ENCODE results near the gene CASP5.
A peak's percentile ranks its signal among the peaks of the same experiment; 100 is the strongest.
"Not testable (repeated sequence)": the region's sequence is repeated elsewhere in the genome, so short reads cannot be mapped to it uniquely, and the experiment has no call there.

The CASP5 gene

DNA sequence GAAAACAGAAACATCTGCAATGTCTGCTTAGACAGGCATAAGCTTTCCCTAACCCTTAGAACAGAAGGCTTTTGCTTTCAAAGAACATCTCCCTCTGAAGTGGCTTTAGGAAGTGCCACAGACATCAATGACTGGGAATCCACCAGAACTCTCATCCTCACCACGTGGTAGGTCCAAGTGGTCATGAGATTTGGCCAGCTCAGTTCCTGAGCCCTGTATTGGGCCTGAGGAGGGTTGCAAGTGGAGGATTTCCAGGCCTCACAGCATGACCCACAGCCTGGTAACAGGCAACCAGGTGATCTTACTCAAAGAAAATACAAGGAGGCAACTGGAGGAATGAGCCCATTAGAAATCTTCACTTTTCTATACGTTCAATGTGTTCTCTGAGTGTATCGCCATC, 10.4 kb upstream of the CASP5 start:
- DNase-seq (ENCODE audit: low read depth): no peak

DNA sequence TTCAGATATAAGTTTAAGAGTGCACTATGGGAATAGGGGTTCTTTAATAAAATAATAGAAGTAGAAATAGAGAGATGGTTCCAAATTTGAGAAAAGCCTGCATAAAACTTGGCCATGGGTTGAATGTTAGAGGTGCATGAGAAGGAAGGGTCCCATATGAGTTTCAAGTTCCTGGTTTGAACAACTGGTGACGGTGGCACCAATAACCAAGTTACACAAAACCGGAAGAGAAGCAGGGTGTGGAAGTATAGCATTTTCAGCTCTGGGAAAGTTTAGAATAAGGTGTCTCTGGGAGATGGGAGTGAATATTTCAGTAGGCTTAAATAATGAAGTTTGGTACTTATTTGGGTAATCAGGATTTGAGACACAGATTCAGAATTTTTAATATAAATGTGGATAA, 9.5 kb upstream of the CASP5 start:
- no peak for DNase-seq (ENCODE audit: low read depth)

DNA sequence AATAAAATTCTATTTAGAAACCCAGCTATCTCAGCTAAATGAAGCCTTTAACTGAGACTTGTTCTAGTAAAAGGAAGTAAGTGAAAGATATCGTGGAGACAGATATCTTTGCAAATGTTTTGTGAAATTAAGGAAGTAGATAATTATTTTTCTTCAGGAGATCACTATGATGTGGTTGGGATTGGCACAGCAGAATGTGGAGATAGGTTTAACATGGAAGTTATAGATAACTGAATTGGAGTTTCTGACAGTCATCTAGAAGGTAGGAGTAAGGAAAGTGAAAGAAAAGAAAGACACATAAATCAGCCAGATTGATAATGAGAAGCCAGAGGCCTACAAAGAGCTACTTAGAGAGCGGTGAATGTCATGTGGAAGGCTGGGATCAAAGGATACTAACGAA, 4.7 kb upstream of the CASP5 start:
- no peak for DNase-seq (ENCODE audit: low read depth)

DNA sequence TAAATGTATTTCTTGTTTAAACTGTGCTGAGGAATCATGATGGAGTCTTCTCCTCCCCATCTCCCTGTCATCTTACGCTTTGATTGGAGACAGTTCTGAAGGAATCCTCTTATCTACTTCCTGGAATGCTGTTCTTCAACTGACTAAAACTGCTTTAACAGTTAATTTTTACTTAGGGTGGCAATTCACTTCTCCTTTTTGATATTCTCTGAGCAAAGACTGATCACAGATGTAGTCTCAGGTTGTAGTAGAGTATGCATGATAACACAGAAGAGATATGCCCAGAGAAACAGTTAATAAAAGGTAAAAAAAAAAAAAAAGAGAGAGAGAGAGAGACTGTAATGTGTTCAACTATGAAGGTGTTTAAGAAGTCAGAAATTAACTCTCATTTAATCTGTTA, 1.4 kb upstream of the CASP5 start:
- no peak for DNase-seq (ENCODE audit: low read depth)

DNA sequence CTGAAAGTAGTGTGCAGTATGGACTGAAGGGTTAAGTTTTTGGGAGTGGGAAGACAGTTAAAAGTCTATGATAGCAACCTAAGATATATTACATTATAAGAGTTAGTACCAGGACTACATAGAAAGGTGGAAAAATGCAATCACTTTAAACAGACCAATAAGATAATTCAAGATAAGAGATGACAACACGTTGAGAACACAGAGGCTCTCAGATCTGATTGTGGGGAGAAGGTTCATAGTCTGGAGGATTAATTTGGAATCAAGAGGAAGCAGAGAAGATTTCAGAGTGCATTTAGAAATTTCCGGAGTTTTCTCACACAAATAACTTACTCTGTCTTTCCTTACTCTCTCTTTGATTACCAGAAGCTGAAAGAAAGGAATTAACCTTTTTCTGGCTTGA, 441 bp downstream of the CASP5 start:
- no peak for DNase-seq (ENCODE audit: low read depth)

DNA sequence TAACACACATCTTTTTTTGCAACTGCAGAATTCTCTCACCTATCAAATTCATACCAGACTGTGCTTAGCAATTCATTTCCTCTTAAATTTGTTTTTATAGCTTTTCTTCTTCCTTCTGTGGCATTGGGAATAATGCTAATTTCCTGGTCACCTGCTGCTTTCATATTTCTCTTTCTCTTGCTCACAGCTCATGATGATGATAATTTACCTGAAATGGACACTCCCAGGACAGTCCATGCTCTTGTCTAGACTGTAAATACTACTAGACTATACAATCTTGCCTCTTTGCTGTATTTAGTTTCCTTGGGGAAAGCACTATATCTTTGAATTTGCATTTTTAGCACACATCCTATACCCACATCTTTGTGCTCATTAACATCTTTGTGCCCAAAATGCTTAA, 15.5 kb downstream of the CASP5 start:
- DNase-seq (ENCODE audit: low read depth): no peak

DNA sequence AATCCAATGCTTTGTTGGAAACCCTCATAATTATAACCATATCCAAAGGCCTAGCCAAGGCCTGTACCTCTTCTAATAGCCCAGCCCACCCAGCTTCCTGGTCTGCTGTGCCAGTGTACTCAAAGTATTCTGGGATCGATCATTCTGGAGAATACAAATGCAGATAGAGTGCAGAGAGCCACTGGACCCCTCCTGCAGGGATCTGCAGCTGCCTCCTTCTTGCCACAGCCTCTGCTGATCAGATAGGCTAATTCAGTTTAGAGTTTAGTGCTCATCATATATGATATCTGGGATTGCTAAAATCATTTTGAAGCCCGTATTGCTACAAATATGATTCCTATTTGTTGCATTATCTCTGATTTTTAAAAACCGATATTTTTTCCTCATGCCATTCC, 17.5 kb downstream of the CASP5 start:
- no peak for DNase-seq (ENCODE audit: low read depth)

DNA sequence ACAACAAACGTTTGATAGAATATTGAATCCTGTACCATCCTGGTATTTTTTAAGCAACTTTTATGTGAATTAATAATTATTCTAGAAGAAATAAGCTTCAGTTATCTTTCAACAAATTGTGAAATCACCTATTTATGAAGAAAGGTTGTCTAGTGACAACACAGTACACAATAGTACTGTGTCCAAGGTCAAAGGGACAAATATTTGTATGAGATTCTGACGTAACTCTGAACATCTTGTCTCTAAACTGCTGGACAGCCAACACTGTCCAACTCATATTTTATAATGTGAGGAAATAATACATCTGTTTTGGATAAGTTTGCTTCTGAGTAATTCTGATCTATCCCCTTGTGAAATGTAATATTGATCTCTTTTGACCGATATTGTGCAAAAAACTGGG, 18.9 kb downstream of the CASP5 start:
- peak; percentile 72 for DNase-seq (ENCODE audit: low read depth)

DNA sequence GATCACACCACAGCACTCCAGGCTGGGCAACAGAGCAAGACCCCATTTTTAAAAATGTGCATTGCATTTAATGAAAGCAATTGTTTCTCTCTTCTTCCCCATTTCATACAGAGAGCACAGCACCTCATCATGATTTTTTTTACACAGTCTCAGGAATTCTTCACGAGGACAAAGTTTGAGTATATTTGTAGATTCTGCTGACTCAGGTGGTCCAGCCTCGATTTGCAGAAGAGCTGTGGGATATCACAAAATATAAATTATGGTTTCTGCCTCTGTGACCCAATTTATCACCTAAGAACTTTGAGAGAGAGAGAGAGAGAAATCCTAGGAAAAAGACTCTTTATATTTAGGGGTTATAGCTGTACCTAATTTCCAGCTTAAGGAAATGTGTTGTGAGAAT, 19.8 kb downstream of the CASP5 start:
- DNase-seq (ENCODE audit: low read depth): no peak

DNA sequence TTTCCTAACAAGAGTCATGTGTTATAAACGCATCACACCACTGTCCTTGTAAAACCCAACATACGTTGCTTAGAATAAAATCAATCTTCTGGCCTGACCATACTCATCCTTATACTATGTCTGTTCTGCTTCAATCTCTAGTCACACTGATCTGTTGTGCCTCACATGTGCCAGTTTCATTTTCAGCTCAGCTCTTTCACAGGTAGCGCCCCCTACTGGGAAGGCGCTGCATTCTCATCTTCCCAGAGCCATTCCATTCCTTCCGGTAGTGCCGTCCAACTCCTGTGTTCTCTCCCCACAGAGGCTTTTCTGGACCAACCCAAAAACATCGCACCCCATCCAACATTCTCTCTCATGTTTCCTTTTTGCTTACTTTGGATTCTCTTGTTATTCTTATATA, 22.2 kb downstream of the CASP5 start:
- DNase-seq (ENCODE audit: low read depth): no peak

DNA sequence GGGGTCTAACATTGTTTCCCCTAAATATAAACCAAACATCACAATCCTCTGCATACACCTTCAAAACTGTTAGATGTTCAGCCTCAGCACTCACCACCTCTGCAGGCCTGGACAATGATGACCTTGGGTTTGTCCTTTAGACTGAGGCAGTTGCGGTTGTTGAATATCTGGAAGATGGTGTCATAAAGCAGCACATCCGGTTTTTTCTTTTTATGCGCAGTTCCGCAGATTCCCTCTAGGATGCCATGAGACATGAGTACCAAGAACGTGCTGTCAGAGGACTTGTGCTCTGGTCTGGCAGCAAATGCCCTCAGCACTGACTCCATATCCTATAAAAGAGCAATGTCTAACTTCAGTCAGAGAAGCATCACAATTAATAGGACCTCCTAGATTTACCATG, 22.8 kb downstream of the CASP5 start:
- no peak for DNase-seq (ENCODE audit: low read depth)

DNA sequence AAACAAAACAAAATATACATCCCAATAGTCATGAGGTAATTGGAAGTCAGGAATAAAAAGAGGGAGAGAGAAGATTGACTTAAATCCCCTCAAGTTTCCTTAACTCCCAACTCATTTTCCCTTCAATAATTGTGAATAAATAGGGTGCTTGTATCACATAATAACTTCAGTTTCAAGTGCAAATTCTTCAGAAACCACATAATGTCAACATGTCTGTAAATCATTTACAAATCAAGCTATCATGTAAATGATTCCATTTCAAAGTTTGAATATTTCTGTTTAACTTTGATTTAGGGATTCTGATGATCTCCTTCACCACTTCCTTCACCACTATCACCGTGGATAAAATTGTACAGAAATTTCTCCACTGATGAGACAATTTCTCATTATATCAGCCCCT, 23.2 kb downstream of the CASP5 start:
- DNase-seq (ENCODE audit: low read depth): no peak

DNA sequence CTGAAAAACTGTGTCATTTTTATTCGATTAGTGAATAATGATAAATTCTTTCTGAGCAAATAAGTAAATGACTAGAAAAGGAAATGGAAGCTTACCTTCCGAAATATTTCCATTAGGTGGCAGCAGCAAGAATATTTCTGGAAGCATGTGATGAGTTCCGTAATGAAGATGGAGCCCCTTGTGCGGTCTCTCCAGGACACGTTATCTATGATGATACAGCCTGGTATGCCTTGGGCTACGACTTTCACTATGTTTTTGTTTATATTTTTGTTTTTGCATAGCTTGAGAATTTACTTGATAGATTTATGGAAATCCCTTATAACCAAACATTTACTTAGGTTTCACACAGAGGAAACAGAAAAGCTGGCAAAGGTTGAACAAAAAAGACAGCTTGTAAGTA, 25.7 kb downstream of the CASP5 start:
- DNase-seq (ENCODE audit: low read depth): no peak

DNA sequence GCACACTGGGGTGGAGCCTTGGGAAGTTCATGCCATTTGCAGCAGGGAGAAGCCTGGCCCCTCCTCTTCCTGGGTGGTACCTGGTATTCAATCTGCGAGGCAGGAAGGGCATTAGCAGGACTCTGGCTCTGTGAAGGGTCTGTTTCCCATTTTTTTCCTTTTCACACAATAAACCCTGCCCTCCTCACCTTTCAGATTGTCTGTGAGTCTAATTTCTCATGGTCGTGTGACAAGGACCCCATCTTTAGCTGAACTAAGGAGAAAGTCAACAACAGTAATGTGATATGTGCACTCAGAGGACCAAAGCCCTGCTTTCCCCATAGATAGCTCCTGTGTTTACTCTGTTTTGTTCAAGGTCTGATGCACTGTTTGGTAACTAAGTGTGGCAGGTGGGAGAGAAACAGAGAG, 28.0 kb downstream of the CASP5 start:
- DNase-seq (ENCODE audit: low read depth): no peak

DNA sequence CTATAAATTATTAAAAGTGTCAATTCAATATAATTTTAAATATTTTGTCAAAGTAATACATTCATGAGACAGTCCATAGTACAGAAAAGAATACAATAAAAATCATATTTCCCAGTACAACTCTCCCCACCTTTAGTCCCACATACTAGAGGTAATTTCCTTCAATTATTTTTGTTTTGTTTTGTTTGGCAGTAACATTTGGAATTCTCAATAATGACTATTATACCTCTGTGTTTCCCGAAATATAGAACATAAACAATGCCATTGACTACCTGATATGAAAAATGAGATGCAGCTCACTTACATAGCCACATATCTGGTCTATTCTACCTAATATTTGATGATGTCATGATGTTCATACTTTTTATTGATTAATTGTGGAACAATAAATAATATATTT, 30.2 kb downstream of the CASP5 start:
- DNase-seq (ENCODE audit: low read depth): no peak

DNA sequence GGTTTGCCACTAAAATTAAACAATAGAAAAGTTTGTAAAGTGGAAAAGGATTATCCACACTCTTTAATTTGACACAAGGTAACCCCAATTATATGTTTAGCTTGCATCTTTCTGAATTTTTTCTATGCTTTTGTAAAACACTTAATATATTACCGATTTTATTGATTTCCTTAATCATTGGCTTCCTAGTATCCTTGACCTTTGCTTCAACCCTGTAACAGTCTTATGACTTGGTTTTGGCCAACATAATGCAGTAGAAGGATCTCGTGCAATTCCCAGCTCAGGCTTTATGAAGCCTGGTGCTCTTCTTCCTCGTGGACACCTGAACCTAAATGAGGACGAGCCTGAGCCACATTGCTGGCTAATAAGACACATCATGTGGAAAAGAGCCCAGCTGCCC, 31.0 kb downstream of the CASP5 start:
- no peak for DNase-seq (ENCODE audit: low read depth)

DNA sequence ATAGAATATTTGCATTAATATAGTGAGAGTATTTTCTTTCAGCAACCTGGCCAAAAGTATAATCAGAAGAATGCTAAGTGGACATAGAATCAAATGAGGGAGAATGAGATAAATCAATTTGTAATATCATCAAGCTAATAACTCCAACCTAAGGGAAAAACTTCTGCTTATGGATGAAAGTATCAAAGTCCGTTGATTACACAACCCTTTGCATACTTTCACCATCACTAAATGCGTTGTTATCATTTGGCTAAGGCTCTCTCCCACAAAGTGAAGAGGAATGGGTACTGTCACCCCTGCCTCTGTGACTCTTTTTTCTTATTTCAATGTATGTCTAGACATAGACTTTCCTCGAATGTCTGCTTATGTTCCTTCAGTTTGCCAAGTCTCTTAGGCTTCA, 38.2 kb downstream of the CASP5 start:
- DNase-seq (ENCODE audit: low read depth): no peak

DNA sequence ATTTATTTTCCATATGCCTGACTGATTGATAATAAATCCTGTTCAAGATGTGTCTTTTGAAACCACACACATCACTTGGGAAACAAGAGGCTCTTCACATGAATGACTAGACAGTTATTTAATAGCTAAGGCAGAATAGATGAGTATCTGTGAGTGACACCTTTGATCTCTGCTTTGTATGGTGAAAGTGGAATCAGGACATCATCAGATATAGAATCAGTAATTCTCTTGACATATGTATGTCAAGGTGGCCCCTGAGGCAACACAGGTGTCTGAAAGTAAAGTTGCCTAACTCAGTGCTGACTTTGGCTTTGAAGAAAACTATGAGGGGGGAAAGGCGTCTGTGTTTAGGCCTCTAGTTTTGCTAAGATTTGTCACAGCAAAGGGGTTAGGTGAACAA, 43.1 kb downstream of the CASP5 start:
- DNase-seq (ENCODE audit: low read depth): no peak

DNA sequence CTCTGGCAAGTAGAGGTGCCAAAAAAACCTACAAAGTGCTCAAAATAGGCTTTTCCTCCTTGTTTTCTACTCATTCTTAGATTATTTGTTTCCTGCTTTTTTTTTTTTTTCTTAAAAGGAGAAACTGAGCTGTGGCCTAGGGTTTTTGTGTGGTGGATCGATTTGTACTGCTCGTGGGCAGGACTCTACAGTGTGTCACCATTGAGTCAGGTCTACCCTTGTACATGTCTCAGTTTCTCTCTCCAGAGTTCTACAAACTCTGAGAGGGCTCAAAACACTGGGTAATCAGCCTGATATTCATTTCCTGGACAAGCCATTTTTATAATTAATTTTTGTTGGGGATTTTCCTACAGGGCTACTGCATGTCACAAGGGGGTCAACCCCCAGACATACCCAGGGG, 49.4 kb downstream of the CASP5 start:
- no peak for DNase-seq (ENCODE audit: low read depth)

DNA sequence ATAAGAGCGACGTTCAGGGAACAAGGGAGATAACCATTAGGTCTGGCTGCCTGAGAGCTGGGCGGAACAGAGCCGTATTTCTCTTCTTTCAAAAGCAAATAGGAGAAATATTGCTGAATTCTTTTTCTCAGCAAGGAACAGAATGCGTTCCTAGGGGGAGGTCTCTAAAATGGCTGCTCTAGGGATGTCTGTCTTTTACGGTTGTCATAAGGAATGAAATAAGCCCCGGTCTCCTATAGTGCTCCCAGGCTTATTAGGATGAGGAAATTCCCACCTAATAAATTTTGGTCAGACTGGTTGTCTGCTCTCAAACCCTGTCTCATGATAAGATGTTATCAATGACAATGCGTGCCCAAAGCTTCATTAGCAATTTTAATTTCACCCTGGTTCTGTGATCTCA, 50.0 kb downstream of the CASP5 start:
- not testable (repeated sequence) for DNase-seq (ENCODE audit: low read depth)

DNA sequence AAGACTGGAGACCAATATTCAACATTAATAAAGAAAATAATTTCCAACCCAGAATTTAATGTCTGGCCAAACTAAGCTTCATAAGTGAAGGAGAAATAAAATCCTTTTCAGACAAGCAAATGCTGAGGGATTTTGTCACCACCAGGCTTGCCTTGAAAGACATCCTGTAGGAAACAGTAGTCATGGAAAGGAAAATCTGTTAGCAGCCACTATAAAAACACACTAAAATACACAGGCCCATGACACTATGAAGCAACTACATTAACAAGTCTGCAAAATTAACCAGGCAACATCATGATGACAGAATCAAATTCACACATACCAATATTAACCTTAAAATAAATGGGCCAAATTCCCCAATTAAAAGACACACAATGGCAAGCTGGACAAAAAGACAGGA, 52.2 kb downstream of the CASP5 start:
- no peak for DNase-seq (ENCODE audit: low read depth)

DNA sequence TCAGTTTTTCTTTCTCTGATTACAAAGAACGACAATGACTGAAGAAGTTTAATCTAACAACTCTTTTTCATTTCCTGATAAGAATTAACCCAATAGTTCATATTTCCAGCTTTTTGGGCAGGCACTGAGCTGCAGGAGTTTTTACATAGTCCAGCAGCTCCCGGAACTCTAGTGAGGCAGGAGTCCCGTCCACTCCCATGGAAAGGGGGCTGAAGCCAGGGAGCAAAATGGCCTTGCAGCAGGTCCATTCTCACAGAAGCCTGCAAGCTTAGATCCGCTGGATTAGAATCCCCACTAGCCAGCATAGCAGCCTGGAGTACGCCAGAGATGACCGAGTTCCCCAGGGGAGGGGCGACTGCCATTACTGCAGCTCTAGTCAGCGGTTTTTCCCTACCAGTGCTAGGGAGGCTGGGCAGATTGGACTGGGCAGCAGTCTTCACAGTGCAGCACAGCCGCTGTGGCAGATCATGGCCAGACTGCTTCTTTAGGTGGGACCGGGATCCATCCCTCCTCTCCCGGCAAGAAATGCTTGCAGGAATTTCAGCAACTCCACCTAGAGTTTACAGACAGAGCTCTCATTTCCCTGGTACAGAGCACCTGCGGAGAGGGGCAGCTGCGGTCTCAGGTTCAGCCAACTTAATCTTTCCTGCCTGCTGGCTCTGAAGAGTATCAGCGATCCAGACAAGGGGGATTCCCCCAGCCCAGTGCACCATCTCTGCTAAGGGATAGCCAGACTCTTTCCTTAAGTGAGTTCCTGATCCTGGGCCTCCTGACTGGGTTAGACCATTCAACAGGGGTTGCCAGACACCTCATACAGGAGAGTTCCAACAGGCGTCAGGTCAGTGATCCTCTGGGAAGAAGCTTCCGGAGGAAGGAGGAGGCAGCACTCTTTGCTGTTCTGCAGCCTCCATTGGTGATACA, 53.9 kb downstream of the CASP5 start:
- DNase-seq (ENCODE audit: low read depth): peak; percentile 35

DNA sequence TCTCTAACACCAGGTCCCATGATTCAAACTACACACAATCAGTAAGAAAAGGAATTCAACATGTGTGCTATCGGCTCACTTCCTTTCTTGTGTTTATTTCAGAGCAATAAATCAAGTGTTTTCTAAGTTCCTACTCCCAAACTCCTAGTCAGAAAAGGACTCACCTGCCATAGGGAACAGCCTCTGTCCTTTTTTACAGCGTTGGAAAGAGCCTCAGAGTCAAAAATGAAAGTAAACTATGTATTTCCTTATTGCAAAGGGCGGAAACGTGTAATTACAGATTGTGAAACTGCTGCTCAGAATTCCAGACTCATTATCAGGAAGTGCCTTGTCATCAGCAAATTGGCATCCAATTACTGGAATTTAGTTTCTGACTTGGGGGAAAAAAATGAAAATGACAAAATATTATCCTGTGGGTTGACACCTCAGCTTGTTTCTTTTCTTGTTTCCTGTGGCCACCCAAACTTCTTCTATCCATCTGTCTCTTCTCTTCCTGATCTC, 54.6 kb downstream of the CASP5 start, which contains the start of gene CASP4:
CASP4 (minus strand) TSS at position 220 of the 501 bp plus-strand sequence; CDS start at position 171, 49 bp downstream.
- peak; percentile 85 for DNase-seq (ENCODE audit: low read depth)
